C4-2B (cell line): Measurements from ENCODE around the gene CDYL.

Experiments used
- CTCF ChIP-seq: fragments of 450-650 bp; conservative IDR thresholded peaks from 2 replicates; pipeline ENCODE4 v1.5.1; 2017; ENCODE audit warnings: mild to moderate bottlenecking
- ZFX ChIP-seq: fragments of 450-650 bp; IDR thresholded peaks from 2 replicates; pipeline ENCODE4 v1.6.1; 2017

GRCh38 chr6:4885341-4885933 lies 109.2 kb downstream of the CDYL start:
- TF ChIP-seq CTCF (no peak), ZFX (no peak)
